HepG2 (cell line): ENCODE results near the gene SNN. TPM values are rescaled to one million over a fixed set of nuclear protein-coding genes. Genes with fewer than 3 reads are reported as not detected.

ENCODE experiments used
- ARHGAP35 ChIP-seq: sonication (generic); formaldehyde crosslinking; IDR thresholded peaks from 2 replicates; pipeline ENCODE4 v1.9.0; 2022; ENCODE audit warnings: mild to moderate bottlenecking, inconsistent platforms, moderate library complexity, missing genetic modification reagents, borderline replicate concordance
- ARNT ChIP-seq: fragments of 450-650 bp; IDR thresholded peaks from 2 replicates; pipeline ENCODE4 v1.6.1; 2017
- ATAD3A ChIP-seq: sonication (generic); formaldehyde crosslinking; IDR thresholded peaks from 2 replicates; pipeline ENCODE4 v1.4.0; 2020; ENCODE audit warnings: missing genetic modification reagents
- CC2D1A ChIP-seq: sonication (generic); formaldehyde crosslinking; IDR thresholded peaks from 2 replicates; pipeline ENCODE4 v1.8.1; 2023; ENCODE audit warnings: mild to moderate bottlenecking, missing genetic modification reagents
- CHD4 ChIP-seq: fragments of 200-600 bp; sonication (generic); IDR thresholded peaks from 2 replicates; pipeline ENCODE4 v1.7.0; 2017; ENCODE audit warnings: mild to moderate bottlenecking, low read length, borderline replicate concordance
- EP300 ChIP-seq, 3 experiments: sonication (generic) in 1 of 3; formaldehyde crosslinking in 1 of 3; IDR thresholded peaks; 2 replicates each; pipeline versions ENCODE4 v1.5.1 to v1.6.1; 2011 to 2020; ENCODE audit warnings: low read depth in 2 of 3, low read length in 2 of 3, borderline replicate concordance in 1 of 3, improper control_type of control experiment in 1 of 3, mild to moderate bottlenecking in 1 of 3, missing genetic modification reagents in 1 of 3, moderate library complexity in 1 of 3
- HNRNPUL1 ChIP-seq: fragments of 200-400 bp; formaldehyde crosslinking; IDR thresholded peaks from 2 replicates; pipeline ENCODE4 v1.6.1; 2017; ENCODE audit warnings: low read depth, mild to moderate bottlenecking, low read length, moderate library complexity
- KLF9 ChIP-seq: IDR thresholded peaks from 2 replicates; pipeline ENCODE4 v1.6.1; 2016; ENCODE audit warnings: low read depth
- NFIB ChIP-seq: sonication (generic); formaldehyde crosslinking; IDR thresholded peaks from 2 replicates; pipeline ENCODE4 v1.9.0; 2021; ENCODE audit warnings: missing genetic modification reagents, mild to moderate bottlenecking, borderline replicate concordance
- RFX1 ChIP-seq: fragments of 450-650 bp; IDR thresholded peaks from 2 replicates; pipeline ENCODE4 v1.6.1; 2017
- SMARCC2 ChIP-seq: fragments of 450-650 bp; IDR thresholded peaks from 2 replicates; pipeline ENCODE4 v1.6.1; 2017; ENCODE audit warnings: antibody characterized with exemption, mild to moderate bottlenecking
- STAG1 ChIP-seq: sonication (generic); formaldehyde crosslinking; IDR thresholded peaks from 2 replicates; pipeline ENCODE4 v1.4.0; 2020; ENCODE audit warnings: missing genetic modification reagents
- TOPORS ChIP-seq: sonication (generic); formaldehyde crosslinking; IDR thresholded peaks from 2 replicates; pipeline ENCODE4 v1.8.0; 2023; ENCODE audit warnings: mild to moderate bottlenecking, missing genetic modification reagents
- ZNF446 ChIP-seq: sonication (generic); formaldehyde crosslinking; IDR thresholded peaks from 2 replicates; pipeline ENCODE4 v1.5.0; 2020; ENCODE audit warnings: mild to moderate bottlenecking, missing genetic modification reagents
- ZNF530 ChIP-seq: sonication (generic); formaldehyde crosslinking; IDR thresholded peaks from 2 replicates; pipeline ENCODE4 v1.5.0; 2020; ENCODE audit warnings: low read depth, mild to moderate bottlenecking, missing genetic modification reagents
- ZNF557 ChIP-seq: sonication (generic); formaldehyde crosslinking; IDR thresholded peaks from 2 replicates; pipeline ENCODE4 v1.4.0; 2020; ENCODE audit warnings: missing genetic modification reagents
- ZNF558 ChIP-seq: sonication (generic); formaldehyde crosslinking; IDR thresholded peaks from 2 replicates; pipeline ENCODE4 v1.9.0; 2022; ENCODE audit warnings: mild to moderate bottlenecking, missing genetic modification reagents, borderline replicate concordance
- polyA plus RNA-seq, 8 experiments: library from polyadenylated mRNA; depleted of rRNA in 3 of 8; stranded (reverse) in 7 of 8; unstranded in 1 of 8; fragments of >200 nt; fragmentation: Illumina TruSeq in 4 of 8; extraction: Trizol in 4 of 8; gene quantifications; 2 replicates each; pipeline versions ENCODE4 v1.2.1 to v1.2.3, GENCODE V29; 2011 to 2016; ENCODE audit warnings: low read depth in 4 of 8, missing spikeins in 1 of 8, mixed read lengths in 1 of 8; ENCODE audit not compliant: insufficient read depth in 1 of 8
- total RNA-seq, 5 experiments: library from RNA; depleted of rRNA; stranded (reverse); fragments of >200 nt; fragmentation: Illumina TruSeq; extraction: Trizol; gene quantifications; 2 replicates each; pipeline ENCODE4 v1.2.3, GENCODE V29; 2016; ENCODE audit warnings: low read depth in 1 of 5
- TF ChIP-seq, protein P1 (sequence below): sonication (generic); formaldehyde crosslinking; IDR thresholded peaks from 2 replicates; pipeline ENCODE4 v1.5.1; 2020; ENCODE audit warnings: missing genetic modification reagents, mild to moderate bottlenecking, borderline replicate concordance
- TF ChIP-seq, protein P2 (sequence below): sonication (generic); formaldehyde crosslinking; IDR thresholded peaks from 2 replicates; pipeline ENCODE4 v1.5.0; 2020; ENCODE audit warnings: missing genetic modification reagents
- TF ChIP-seq, protein P3 (sequence below), 2 experiments: fragments of 450-650 bp in 1 of 2; sonication (generic) in 1 of 2; formaldehyde crosslinking; IDR thresholded peaks; 2 replicates each; pipeline versions ENCODE4 v1.5.0 to v1.8.0; 2020 to 2022; ENCODE audit warnings: mild to moderate bottlenecking in 1 of 2, missing genetic modification reagents in 1 of 2
- TF ChIP-seq, protein P4 (sequence below): sonication (generic); formaldehyde crosslinking; conservative IDR thresholded peaks from 2 replicates; pipeline ENCODE4 v1.8.0; 2022; ENCODE audit warnings: low read depth, missing genetic modification reagents
- TF ChIP-seq, protein P5 (sequence below): IDR thresholded peaks from 2 replicates; pipeline ENCODE4 v1.6.1; 2016; ENCODE audit warnings: missing biosample characterization, missing genetic modification reagents, low read depth

SNN gene
- total and polyA plus RNA-seq, 2 of the 13 experiments (the other 11 are each of a cell fraction or from before 2014, with no cell fraction given): 5.2 to 8.4 TPM

DNA sequence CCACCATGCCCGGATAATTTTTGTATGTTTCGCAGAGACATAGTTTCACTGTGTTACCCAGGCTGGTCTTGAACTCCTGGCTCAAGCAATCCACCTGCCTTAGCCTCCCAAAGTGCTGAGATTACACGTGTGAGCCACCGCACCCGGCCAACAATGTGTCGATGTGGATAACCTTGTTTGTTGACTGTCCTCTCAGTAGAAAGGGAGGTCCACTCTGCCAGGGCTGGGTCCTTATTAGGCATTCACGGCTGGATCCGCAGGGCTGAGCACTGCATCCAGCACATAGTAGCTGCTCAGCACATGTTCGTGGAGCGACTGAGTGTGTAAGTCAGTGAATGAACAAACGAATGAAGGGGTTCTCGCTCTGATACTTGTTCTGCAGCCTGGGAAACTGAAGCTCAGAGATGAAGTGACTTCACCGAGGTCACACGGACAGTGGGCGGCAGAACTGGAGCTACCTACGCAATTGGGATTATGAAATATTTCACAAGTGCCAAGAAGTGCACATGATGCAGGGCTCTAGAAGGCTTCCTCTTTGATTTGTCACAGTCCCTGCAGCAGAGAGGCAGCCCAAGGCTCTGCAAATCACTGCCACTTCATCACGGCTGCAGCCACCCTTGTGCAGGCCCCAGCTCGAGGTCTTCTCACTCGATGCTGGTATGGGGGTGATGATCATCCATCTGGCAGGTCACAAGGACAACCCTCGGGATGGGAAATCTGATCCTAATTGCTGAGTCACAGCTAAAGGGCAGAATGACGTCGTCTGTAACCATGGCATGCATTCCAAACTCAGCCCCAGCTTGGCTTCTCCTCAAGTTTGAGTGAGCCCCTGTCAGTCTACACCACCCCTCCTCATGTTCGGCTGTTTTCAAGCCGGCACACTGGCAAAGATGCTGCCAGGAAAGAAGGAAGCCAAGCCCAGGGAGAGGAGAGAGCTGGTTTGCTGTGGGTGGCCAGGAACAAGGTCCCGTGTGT, 28.0 kb upstream of the SNN start (continued):
- TF ChIP-seq ZNF558 (CRISPR knock-in tag) (no peak), CC2D1A (CRISPR knock-in tag) (no peak), KLF9 (CRISPR knock-in tag) (no peak), SMARCC2 (no peak), ATAD3A (CRISPR knock-in tag) (no peak), HNRNPUL1 (no peak), EP300 (IDR thresholded peaks at IDR 0.05; ENCODE audit: low read depth in 2 of 2, low read length in 2 of 2) (peak in 1 of 2 experiments; percentile 90; a peak in 2 of 4 replicates), EP300 (CRISPR knock-in tag; IDR thresholded peaks at IDR 0.05; ENCODE audit: borderline replicate concordance) (no peak; the same call in none of the 2 replicates), ZNF446 (no peak), ZNF530 (CRISPR knock-in tag) (no peak), STAG1 (no peak), TOPORS (CRISPR knock-in tag) (peak; percentile 83; the same call in 1 of the 2 replicates), ZNF557 (CRISPR knock-in tag) (no peak), RFX1 (peak; percentile 39; the same call in 1 of the 2 replicates), ARHGAP35 (no peak), NFIB (CRISPR knock-in tag) (no peak), CHD4 (no peak; the same call in 1 of the 2 replicates), ARNT (no peak)
- TF ChIP-seq, protein P1, sequence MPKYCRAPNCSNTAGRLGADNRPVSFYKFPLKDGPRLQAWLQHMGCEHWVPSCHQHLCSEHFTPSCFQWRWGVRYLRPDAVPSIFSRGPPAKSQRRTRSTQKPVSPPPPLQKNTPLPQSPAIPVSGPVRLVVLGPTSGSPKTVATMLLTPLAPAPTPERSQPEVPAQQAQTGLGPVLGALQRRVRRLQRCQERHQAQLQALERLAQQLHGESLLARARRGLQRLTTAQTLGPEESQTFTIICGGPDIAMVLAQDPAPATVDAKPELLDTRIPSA (CRISPR knock-in tag): no peak
- TF ChIP-seq, protein P2, sequence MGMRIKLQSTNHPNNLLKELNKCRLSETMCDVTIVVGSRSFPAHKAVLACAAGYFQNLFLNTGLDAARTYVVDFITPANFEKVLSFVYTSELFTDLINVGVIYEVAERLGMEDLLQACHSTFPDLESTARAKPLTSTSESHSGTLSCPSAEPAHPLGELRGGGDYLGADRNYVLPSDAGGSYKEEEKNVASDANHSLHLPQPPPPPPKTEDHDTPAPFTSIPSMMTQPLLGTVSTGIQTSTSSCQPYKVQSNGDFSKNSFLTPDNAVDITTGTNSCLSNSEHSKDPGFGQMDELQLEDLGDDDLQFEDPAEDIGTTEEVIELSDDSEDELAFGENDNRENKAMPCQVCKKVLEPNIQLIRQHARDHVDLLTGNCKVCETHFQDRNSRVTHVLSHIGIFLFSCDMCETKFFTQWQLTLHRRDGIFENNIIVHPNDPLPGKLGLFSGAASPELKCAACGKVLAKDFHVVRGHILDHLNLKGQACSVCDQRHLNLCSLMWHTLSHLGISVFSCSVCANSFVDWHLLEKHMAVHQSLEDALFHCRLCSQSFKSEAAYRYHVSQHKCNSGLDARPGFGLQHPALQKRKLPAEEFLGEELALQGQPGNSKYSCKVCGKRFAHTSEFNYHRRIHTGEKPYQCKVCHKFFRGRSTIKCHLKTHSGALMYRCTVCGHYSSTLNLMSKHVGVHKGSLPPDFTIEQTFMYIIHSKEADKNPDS (CRISPR knock-in tag): no peak
- TF ChIP-seq, protein P3, sequence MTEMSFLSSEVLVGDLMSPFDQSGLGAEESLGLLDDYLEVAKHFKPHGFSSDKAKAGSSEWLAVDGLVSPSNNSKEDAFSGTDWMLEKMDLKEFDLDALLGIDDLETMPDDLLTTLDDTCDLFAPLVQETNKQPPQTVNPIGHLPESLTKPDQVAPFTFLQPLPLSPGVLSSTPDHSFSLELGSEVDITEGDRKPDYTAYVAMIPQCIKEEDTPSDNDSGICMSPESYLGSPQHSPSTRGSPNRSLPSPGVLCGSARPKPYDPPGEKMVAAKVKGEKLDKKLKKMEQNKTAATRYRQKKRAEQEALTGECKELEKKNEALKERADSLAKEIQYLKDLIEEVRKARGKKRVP (CRISPR knock-in tag; IDR thresholded peaks at IDR 0.05): peak in 1 of 2 experiments; percentile 93; a peak in 2 of 4 replicates
- TF ChIP-seq, protein P4, sequence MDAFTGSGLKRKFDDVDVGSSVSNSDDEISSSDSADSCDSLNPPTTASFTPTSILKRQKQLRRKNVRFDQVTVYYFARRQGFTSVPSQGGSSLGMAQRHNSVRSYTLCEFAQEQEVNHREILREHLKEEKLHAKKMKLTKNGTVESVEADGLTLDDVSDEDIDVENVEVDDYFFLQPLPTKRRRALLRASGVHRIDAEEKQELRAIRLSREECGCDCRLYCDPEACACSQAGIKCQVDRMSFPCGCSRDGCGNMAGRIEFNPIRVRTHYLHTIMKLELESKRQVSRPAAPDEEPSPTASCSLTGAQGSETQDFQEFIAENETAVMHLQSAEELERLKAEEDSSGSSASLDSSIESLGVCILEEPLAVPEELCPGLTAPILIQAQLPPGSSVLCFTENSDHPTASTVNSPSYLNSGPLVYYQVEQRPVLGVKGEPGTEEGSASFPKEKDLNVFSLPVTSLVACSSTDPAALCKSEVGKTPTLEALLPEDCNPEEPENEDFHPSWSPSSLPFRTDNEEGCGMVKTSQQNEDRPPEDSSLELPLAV (CRISPR knock-in tag): no peak
- TF ChIP-seq, protein P5, sequence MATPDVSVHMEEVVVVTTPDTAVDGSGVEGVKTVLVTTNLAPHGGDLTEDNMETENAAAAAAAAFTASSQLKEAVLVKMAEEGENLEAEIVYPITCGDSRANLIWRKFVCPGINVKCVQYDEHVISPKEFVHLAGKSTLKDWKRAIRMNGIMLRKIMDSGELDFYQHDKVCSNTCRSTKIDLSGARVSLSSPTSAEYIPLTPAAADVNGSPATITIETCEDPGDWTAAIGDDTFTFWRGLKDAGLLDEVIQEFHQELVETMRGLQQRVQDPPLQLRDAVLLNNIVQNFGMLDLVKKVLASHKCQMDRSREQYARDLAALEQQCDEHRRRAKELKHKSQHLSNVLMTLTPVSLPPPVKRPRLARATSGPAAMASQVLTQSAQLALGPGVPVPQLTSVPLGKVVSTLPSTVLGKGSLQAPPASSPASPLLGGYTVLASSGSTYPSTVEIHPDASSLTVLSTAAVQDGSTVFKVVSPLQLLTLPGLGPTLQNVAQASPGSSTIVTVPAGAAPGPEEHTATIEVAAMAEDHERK: no peak
